GM19328 (cell line): ENCODE data around the gene NPR3.

Source experiments
- ATAC-seq: cut with Tn5 transposase; IDR thresholded peaks from one replicate; pipeline ENCODE4 v1.9.1; 2021; ENCODE audit warnings: mild to moderate bottlenecking, moderate library complexity; ENCODE audit not compliant: unreplicated experiment

Gene NPR3

GRCh38 chr5:32711681-32712480 lies 760 bp downstream of the NPR3 start:
- ATAC-seq = no peak

- no peak for ATAC-seq
Observed at GRCh38 chr5:32712481-32713360, 1.6 kb downstream of the NPR3 start.

GRCh38 chr5:32713361-32713769 lies 2.2 kb downstream of the NPR3 start:
- no peak for ATAC-seq

GRCh38 chr5:32713770-32714381 lies 2.8 kb downstream of the NPR3 start:
- no peak for ATAC-seq

- ATAC-seq = no peak
Observed at GRCh38 chr5:32714836-32715235, 3.7 kb downstream of the NPR3 start.

GRCh38 chr5:32720300-32720699 lies 9.2 kb downstream of the NPR3 start:
- ATAC-seq = no peak

- no peak for ATAC-seq
Observed at GRCh38 chr5:32721626-32722025, 10.5 kb downstream of the NPR3 start.

- no peak for ATAC-seq
Observed at GRCh38 chr5:32722957-32723356, 11.8 kb downstream of the NPR3 start.

GRCh38 chr5:32724526-32724925 lies 13.4 kb downstream of the NPR3 start:
- ATAC-seq = no peak

- no peak for ATAC-seq
Observed at GRCh38 chr5:32726086-32726557, 15.0 kb downstream of the NPR3 start.

GRCh38 chr5:32729651-32730050 lies 18.5 kb downstream of the NPR3 start:
- ATAC-seq = no peak

GRCh38 chr5:32733590-32734340 lies 22.6 kb downstream of the NPR3 start:
- ATAC-seq = no peak

GRCh38 chr5:32734827-32735378 lies 23.8 kb downstream of the NPR3 start:
- ATAC-seq = no peak

- no peak for ATAC-seq
Observed at GRCh38 chr5:32735512-32735911, 24.4 kb downstream of the NPR3 start.

- ATAC-seq = no peak
Observed at GRCh38 chr5:32736842-32737241, 25.7 kb downstream of the NPR3 start.

GRCh38 chr5:32740651-32741050 lies 29.5 kb downstream of the NPR3 start:
- no peak for ATAC-seq

- no peak for ATAC-seq
Observed at GRCh38 chr5:32745317-32745716, 34.2 kb downstream of the NPR3 start.

- ATAC-seq = no peak
Observed at GRCh38 chr5:32752411-32752810, 41.3 kb downstream of the NPR3 start.

- no peak for ATAC-seq
Observed at GRCh38 chr5:32753051-32753450, 41.9 kb downstream of the NPR3 start.

GRCh38 chr5:32753765-32754164 lies 42.6 kb downstream of the NPR3 start:
- no peak for ATAC-seq
